CD4-positive, alpha-beta T cell treated with Interleukin-4 for 1 hour (primary cell): ENCODE measurements around the gene SIGLEC10.
"Not testable (repeated sequence)": the region's sequence is repeated elsewhere in the genome, so short reads cannot be mapped to it uniquely, and the experiment has no call there.

Source experiments
- DNase-seq, 2 donors: peaks; one replicate each; pipeline ENCODE4 v3.0.0-alpha.2; 2020 to 2022

Gene SIGLEC10

GRCh38 chr19:51434456-51434855, 17.0 kb upstream of the SIGLEC10 start:
- DNase-seq, result no peak

GRCh38 chr19:51433043-51433442, 15.6 kb upstream of the SIGLEC10 start:
- DNase-seq, result no peak

GRCh38 chr19:51431124-51431523, 13.7 kb upstream of the SIGLEC10 start:
- DNase-seq, result no peak

GRCh38 chr19:51430221-51430620, 12.8 kb upstream of the SIGLEC10 start:
- DNase-seq, result no peak

- peak in 1 of 2 donors; percentile 53 for DNase-seq
Measured at GRCh38 chr19:51427201-51427600, 9.8 kb upstream of the SIGLEC10 start.

GRCh38 chr19:51422053-51422448, 4.6 kb upstream of the SIGLEC10 start:
- peak; percentile 79 to 82 for DNase-seq

- DNase-seq, result no peak
Measured at GRCh38 chr19:51421229-51422052, 4.0 kb upstream of the SIGLEC10 start.

- not testable (repeated sequence) for DNase-seq
Measured at GRCh38 chr19:51420511-51420910, 3.1 kb upstream of the SIGLEC10 start.

- DNase-seq, result no peak
Measured at GRCh38 chr19:51418707-51419106, 1.3 kb upstream of the SIGLEC10 start.

GRCh38 chr19:51417810-51418157, 342 bp upstream of the SIGLEC10 start:
- DNase-seq, result no peak

- DNase-seq, result not testable (repeated sequence)
Measured at GRCh38 chr19:51416422-51416821, 1.0 kb downstream of the SIGLEC10 start.

- DNase-seq, result no peak
Measured at GRCh38 chr19:51415187-51415586, 2.3 kb downstream of the SIGLEC10 start.

- no peak for DNase-seq
Measured at GRCh38 chr19:51410950-51411748, 6.3 kb downstream of the SIGLEC10 start.

- DNase-seq, result peak; percentile 56 to 62
Measured at GRCh38 chr19:51407511-51408131, 9.8 kb downstream of the SIGLEC10 start.

- no peak for DNase-seq
Measured at GRCh38 chr19:51402117-51402516, 15.3 kb downstream of the SIGLEC10 start.

- DNase-seq, result not testable (repeated sequence)
Measured at GRCh38 chr19:51399936-51400335, 17.5 kb downstream of the SIGLEC10 start.

GRCh38 chr19:51399231-51399630, 18.2 kb downstream of the SIGLEC10 start:
- DNase-seq, result no peak

GRCh38 chr19:51398096-51398704, 19.2 kb downstream of the SIGLEC10 start:
- peak in 1 of 2 donors; percentile 55 for DNase-seq

- DNase-seq, result not testable (repeated sequence)
Measured at GRCh38 chr19:51397453-51397852, 20.0 kb downstream of the SIGLEC10 start.

GRCh38 chr19:51396175-51396574, 21.3 kb downstream of the SIGLEC10 start:
- no peak for DNase-seq

- DNase-seq, result peak; percentile 95 to 96
Measured at GRCh38 chr19:51394050-51394836, 23.2 kb downstream of the SIGLEC10 start.

- no peak for DNase-seq
Measured at GRCh38 chr19:51392701-51393100, 24.7 kb downstream of the SIGLEC10 start.
